HG03064 (cell line): ENCODE data around the gene PRR15L.

Experiments
- ATAC-seq: cut with Tn5 transposase; IDR thresholded peaks from one replicate; pipeline ENCODE4 v1.9.1; 2021; ENCODE audit warnings: low read depth; ENCODE audit not compliant: unreplicated experiment

PRR15L gene

DNA sequence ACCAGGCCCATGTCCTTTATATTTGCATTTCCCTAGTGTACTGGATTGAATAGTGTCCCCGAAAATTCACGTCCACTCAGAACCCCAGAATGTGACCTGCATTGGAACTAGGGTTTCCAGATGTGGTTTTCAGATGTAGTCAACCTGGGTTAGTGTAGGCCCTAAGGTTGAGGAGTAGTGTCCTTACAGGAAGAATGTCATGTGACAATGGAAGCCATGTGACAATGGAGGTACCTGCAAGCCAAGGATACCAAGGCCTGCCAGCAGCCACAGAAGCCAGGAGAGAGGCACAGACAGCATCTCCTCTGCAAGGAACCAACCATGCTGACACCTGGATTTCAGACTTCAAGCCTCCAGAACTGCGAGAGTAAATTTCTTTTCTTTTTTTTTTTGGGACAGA is 5.2 kb upstream of the PRR15L start:
- ATAC-seq: no peak

GRCh38 chr17:47961406-47961805 is 3.7 kb upstream of the PRR15L start:
- ATAC-seq: no peak

GRCh38 chr17:47959825-47960655 is 2.4 kb upstream of the PRR15L start:
- no peak for ATAC-seq

GRCh38 chr17:47956791-47957590 is 692 bp downstream of the PRR15L start:
- no peak for ATAC-seq

- no peak for ATAC-seq
Measured at GRCh38 chr17:47955497-47956461, 1.9 kb downstream of the PRR15L start.

DNA sequence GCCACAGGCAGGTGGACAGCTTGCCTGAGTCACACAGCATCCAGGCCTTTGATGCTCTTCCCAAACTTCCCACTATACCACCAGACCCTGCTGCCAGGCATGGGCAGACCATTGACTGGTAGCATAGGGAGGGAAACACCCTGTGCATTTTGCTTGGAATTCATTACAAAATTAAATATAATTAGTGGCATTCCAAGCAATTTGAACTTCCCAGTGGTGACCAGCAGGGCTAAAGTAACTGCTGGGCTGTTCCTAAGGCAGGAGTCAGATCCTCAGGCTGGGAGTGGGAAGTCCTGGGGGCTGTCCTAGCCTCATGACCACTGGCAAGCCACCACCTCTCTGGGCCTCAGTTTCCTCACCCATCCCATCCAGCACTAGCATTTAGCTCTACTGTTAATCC is 3.8 kb downstream of the PRR15L start:
- no peak for ATAC-seq

DNA sequence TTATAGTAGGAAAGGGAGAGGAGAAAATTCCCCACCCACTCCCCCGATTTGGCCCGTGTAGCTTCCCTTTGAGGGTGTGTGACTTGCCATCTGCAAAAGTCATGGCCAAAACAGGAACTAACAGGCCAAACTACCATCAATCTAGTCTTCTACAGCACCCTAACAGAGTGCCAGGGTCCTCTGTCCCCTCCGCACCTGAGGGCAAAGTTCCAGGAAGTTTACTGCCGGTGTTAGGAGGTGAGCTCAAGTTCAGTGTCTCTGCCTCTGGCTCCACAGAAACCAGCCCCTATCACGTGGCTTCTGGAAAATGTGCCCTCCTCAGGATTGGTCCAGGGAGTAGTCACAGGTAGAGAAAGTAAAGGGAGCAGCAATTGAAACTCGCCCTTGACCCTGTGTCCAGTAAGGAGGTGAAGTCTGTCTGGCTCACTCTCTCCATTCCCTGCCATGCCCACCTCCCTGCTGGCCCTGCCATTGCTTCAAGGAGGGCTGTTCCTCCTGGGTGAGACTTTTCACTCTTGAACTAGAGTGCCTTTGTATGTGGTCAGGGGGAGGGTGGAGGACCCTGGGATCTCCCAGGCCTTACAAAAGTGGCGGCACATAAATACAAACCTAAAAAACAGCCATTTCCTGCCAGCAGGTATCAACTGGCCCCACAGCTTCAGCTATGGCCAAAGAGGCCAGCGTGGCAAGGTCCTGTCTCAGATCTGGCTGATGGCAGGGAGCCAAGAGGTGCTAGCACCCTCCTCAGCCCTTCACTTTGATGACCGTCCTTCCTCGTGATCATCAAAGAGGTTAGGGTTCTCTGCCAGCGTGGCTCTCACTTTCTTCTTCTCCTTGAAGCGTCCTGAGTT is 5.3 kb downstream of the PRR15L start:
- ATAC-seq: no peak

GRCh38 chr17:47950448-47950847 is 7.2 kb downstream of the PRR15L start:
- no peak for ATAC-seq

DNA sequence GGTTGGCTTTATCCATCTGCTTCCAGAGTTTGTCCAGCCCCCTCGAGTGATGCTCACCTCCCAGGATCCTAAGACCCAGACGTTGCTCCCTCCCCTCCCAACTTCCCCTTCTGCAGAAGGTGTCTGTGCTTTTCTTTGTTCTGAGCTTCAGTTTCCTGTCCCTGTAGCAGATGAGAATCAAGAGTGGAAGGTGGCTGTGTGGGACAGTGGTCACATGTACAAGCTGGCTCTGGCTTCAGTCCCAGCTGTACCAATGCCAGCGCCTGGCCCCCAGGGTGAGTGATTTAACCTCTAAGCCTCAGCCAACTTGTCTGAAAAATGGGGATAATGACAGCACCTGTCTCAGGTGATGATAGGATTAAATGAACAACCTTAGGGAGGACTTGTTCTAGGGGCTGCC is 7.7 kb downstream of the PRR15L start:
- no peak for ATAC-seq

DNA sequence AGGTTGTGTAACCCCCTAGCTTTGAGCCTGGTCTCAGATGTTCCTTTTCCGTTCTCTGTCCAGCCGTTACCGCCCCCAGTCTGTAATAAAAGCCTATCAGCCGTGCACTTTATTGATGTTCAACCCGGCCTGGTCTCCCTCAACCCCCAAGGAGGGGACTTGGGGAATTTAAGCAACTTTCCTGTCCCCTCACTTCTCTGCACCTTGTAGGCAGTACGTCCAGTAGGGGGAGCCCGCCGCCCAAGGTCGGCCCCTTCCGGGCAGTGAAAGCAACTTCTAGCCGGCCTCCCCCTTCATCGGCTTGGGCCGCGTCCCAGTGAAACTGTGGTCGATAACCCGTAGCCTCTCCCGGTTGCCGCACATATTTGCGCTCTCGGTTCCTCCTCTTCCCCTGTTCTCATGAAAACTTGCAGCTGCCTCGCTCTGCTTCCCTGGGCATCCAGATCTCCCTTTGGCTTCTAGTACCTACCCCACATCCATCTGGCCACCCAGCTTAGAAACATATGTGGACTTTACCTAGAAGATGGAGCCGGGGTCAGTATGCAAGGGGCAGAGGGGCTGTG is 8.4 kb downstream of the PRR15L start:
- peak; percentile 60 for ATAC-seq

DNA sequence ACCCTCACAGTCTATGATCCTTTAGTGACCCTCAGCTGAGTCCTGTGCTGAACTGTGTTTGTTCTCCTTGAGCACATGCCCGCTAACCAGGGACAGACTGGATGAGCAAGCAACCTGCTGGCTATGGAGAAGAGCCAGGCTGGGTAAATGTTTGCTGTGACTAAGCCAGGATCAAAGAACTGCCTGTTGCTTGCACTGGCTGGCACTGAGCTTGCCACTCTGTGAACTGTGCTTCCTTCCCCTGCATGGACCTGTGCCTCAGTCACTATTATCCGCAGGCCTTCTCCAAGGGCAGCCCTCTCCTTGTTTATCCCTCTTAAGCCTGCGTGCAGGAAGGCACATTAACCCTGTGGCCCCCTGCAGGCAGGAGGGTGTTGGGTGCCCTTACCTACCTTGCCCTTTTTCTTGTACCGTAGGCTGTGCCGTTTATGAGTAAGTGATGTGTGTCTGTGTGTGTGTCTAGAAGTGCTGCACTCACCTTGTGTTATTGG is 8.9 kb downstream of the PRR15L start:
- no peak for ATAC-seq

DNA sequence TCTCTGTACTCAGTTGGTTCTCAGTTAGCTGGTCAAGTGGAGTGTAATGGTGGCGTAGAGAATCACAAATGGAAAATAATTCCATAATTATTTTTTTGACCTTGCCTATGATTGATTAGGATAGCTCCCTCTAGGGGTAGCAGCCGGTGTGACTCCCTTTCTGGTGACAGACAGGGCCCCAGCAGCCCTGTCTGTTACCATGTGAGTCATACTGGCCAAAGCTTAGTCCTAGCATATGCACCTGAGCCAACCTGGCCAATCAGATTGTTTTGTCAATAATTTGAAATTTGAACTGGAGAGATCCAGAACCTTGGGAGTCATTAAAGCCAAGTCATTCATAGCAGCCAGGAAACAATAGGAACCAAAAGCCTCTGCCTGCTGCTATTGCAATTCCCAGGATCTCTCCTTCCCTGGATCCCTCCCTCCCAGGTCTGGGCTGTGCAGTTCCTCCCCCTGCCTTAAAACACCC is 10.7 kb downstream of the PRR15L start:
- ATAC-seq: no peak

DNA sequence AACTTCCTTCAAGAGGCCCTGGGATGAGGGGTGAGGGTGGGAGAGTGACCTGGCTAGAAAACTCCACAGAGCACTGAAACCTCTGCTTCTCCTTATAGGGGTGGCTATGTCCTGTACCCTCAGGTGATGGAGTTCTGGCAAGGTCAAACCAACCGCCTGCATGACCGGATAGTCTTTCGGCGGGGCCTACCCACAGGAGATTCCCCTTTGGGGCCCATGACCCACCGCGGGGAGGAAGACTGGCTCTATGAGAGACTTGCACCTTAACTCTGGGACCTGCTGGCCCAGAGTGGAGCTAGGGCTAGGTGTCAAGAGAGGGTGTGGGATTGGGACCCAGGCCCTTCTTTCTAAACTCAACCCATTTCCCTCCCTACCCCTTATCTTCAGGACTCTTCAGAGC is 11.2 kb downstream of the PRR15L start:
- no peak for ATAC-seq

DNA sequence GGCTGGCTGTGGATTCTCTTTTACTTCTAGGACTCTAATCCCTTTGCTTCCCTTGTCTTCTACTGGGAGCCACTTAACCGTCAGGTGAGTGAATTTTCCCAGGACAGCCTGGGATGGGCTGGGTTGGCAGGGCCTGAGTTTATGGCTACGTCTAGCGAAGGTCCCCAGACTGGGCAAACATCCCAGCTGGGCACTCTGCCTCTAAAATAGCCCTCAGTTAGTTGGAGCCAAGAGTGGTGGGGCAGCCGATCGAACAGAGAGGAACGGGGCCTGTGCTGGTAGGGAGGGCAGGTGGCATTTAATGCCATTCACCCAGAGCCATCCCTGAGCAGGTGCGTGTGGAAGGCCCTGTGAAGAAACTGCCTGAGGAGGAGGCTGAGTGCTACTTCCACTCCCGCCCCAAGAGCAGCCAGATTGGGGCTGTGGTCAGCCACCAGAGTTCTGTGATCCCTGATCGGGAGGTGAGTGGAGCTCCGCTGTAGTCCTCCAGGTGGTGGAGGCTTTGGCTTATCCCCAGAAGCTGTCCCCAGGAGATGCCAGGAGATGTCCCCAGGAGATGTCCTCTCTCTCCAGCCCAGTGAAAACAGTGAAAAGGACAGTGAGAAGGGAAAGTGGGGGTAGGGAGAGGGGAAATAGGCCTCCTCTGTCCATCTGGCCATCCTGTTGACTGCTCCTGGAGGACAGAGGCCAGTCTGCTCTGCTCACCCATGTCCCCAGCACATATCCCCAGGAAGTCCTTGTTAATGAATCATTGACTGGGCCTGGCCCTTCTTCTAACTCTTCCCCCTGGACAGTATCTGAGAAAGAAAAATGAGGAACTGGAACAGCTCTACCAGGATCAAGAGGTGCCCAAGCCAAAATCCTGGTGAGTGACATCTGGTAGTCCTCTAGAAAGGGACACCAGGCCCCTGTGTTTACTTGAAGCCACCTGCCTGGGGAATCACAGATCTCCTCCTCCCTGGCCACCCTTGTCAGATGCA is 11.9 kb downstream of the PRR15L start:
- ATAC-seq: no peak

DNA sequence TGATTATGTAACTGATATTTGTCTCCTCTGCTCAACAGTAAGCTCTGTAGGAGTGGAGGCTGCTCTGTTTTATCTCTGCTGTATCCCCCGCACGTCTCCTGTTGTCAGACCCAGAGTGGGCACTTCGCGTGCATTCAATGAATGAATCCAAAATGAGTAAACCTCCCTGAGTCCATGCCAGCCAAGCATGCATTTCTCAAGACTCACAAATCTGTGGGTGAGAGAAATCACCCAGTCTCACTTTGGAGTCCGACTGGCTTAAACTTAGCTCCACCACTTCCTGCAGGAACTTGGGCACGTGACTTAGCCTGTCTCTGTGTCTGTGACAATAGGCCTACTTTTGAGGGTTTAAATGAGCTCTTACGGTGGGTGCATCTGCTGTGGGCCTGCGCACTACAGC is 12.6 kb downstream of the PRR15L start:
- ATAC-seq: no peak

DNA sequence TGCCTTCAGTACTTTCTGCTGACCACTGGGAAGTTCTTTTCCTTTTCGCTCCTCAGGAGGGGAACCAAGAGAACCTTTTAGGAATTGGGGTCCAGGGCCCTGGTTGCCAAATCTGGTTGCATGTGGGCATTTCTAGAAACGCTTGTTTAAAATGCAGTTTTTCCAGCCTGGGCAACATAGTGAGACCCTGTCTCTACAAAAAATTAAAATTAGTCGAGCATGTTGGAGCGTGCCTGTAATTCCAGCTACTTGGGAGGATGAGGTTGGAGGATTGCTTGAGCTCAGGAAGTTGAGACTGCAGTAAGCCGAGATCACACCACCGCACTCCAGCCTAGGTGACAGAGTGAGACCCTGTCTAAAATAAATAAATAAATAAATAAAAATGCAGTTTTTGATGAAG is 15.1 kb downstream of the PRR15L start:
- ATAC-seq: no peak

- no peak for ATAC-seq
Measured at GRCh38 chr17:47942096-47942510, 15.6 kb downstream of the PRR15L start.
